ENCODE measurements around the gene MON1A.
"Not testable (repeated sequence)": the region's sequence is repeated elsewhere in the genome, so short reads cannot be mapped to it uniquely, and the experiment has no call there.

Gene MON1A

DNA sequence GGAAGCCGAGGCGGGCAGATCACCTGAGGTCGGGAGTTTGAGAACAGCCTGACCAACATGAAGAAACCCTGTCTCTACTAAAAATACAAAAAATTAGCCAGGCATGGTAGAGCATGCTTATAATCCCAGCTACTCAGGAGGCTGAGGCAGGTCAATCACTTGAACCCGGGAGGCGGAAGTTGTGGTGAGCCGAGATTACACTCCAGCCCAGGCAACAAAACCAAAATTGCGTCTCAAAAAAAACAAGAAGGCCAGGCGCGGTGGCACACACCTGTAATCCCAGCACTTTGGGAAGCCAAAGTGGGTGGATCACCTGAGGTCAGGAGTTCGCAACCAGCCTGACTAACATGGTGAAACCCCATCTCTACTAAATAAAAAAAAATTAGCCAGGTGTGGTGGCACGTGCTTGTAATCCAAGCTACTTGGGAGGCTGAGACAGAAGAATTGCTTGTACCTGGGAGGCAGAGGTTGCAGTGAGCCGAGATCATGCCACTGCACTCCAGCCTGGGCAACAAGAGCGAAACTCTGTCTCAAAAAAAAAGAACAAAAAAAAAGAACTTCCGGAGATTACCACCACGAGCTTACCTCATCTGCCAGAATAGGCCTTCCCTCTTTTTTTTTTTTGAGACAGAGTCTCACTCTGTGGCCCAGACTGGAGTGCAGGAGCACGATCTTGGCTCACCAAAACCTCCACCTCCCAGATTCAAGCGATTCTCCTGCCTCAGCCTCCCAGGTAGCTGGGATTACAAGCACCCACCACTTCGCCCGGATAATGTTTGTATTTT is 11.6 kb downstream of the MON1A start:
- DNase-seq, result not testable (repeated sequence)

DNA sequence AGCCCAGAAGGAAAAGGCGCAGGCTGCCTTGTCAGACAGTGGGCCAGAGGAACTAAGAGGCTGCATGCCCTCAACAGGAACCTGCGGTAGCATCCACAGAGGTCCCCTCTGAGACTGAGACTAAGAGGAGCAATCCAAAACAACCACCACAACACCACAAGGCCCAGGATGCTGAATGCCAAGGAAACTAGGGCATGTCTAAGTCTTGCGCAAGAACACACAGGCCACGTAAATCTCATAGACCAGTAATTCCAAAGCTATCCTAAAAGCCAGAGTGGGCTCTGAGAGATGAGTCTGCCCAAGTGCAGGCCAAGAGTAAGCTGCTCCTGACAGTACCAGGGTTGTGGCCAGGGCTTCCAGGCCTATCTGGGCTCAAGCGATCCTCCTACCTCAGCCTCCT is 12.9 kb downstream of the MON1A start:
- DNase-seq, result no peak

DNA sequence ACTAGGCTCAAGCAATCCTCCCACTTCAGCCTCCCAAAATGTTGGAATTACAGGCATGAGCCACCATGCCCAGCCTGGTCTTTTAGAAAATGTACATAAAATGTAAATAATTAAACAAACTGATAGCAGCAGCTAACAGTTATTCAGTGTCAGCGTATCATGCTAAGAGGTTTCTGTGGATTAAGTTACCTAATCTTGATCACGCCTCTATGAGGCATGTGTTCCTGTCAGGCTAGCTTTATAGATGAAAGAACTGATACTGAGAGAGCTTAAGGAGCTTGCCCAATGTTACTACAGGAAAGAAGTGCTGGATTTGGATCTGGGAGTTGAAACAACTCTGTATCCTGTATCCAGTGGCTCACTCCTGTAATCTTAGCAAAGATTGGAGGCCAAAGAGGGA is 14.7 kb downstream of the MON1A start:
- DNase-seq, result no peak

DNA sequence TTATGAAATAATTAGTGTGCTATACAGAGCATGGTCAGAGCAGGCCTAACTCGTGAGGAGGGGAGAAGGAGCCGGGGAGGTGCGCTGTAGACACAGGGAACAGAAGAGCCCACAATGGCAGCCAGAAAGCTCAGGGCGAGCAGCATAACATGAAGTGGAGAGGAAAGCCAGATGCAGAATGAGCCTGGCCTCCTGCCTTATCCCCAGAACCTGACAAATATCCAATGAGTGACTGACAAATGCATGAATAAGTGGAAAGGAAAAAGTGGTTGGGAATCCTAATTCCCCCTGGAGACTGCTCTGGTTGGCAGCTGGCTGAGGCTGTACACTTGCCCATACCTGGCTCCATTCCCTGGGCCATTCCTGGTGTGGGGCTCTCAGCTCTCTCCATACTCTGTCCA is 16.7 kb downstream of the MON1A start:
- peak; percentile 15 for DNase-seq

DNA sequence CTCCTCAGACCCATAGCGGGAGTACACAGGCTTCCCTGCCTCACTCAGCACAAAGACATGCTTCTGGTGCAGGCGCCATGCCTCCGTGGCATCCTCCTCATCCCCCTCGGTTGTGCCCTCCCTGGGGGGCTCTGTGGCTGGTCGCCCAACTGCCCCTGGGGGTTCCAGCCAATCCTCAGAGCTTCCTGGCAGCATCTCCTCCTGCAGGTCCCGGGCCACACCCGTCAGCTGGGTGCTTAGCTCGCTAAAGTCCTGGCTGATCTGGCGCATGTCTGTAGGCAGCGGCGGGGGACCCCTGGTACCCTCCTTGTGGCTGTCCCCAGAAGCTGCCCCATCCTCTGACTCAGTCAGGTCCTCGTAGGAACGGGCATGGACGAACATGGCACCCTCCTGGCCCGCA is 18.0 kb downstream of the MON1A start:
- DNase-seq, result no peak

DNA sequence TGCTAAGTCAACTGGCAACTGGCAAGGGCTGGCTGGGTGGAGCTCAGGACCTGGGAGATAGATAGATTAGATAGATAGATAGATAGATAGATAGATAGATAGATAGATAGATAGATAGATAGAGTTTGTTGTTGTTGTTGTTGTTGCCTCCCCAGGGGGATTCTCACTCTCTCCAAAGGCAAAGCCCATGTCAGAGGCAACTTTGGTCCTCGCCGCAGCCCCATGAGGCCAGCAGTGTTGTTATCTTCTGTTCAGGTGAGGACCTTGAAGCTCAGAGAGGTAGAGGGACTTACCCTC is 18.5 kb downstream of the MON1A start:
- no peak for DNase-seq

DNA sequence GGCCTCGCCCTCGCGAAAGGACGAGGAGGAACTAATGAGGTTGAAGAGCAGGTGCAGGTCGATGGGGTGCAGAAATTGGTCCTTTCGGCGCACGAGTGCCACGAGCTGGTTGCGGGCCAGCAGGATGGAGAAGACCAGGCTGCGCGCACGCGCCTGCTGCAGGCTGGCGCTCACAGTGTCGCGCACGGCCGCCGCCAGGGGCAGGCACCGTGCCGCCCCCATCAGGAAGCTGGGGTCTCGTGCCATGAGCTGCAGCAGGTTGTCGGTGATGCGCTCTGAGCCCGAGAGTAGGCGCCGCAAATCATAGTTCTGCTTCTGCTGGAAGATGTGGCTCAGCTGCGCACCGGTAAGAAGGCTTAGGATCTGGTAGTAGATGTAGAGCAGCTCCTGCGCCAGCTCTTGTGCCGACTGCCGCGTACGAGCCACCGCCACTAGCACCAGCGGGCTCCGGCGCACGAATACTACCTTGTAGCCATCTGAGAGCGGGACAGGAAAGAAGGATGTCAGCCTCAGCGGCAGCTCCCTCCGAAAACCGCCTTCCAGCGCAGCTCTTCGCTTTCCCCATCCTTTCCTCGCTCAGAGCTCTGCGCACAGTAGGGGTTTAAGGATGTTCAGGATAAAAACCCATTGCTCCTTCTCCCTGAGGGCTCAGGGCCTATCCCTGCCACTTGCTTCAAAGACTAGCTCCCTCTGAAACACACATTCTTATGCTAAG is 19.0 kb downstream of the MON1A start:
- DNase-seq, result no peak

DNA sequence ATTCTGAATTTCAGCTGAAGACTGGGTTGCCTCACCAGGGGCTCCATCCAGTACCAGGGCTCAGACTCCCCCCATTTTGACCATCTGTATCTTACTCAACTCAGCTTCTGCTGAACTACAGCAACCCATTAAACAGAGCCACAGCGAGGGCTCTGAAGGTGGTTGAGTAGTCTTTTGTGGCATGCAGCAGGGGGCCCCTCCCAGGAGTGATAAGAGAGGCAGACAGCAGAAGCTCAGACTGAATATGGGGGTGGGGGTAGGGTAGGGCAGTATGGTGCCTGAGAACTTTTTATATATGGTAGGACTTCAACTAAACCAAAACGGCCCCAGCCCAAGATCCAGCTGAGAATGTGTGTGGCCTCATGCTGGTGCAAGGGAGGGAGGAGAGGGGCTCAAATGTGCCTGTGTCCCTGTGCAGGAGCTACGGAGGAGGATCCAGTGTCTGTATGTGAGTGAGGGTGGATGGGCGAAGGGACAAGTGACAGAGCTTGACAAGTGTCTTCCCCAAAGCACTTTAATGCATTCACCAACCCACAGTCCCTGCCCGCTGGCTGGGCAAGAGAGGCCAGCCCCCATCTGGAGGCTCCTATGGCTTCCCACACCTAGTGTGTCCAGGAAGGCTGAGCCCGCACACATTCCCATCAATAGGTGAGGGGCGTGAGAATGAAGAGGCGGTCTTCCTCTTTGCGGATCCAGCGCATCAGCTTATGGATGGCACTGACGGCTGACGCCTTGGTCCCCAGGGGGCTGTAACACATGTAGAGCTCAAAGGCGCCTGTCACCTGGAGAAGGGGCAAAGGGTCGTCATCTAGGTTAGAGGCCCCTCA is 21.0 kb downstream of the MON1A start:
- no peak for DNase-seq

DNA sequence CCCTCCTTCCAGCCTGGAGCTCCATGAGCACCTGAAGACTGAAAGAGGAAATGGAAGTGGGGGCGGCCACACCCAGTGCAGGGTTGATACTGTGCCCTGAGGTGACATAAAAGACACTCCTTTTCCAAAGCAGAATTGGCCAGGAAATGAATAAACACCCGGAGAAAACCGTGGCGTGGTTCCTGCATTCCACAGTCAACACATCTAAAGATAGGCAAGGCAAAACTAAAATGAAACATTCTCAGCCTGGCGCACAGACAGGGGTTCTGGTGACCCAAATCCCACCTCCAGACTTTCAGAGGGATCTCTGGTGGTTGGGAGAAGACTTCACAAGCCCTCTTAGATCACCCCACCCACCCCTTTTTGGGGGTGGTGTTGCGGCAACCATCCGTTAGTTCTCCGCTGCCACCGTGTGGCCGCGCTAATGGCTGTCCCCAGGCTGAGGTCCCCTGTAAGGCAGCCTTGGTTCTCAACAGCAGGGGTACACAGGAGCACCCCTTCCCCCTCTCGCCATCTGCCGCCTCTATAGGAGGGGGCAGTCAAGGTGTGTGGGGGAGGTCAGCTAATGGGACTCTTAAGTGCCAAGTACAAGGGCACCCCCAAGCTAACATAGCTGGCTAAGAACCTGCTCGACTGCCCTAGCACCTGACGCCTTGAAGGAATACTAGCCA is 23.4 kb downstream of the MON1A start:
- peak; percentile 37 for DNase-seq

DNA sequence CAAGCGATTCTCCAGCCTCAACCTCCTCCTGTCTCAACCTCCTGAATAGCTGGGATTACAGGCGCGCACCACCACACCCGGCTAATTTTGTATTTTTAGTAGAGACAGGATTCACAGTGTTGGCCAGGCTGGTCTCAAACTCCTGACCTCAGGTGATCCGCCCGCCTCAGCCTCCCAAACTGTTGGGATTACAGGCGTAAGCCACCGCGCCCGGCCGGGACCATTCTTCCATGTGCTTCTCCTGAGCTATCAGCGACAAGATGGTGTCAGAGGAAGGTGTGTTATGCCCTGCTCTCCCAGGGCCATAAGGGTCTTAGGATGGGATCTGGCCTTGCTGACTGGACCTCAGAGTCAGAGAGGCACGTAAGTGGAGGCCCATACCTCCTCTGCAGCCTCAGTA is 25.2 kb downstream of the MON1A start:
- DNase-seq, result not testable (repeated sequence)

DNA sequence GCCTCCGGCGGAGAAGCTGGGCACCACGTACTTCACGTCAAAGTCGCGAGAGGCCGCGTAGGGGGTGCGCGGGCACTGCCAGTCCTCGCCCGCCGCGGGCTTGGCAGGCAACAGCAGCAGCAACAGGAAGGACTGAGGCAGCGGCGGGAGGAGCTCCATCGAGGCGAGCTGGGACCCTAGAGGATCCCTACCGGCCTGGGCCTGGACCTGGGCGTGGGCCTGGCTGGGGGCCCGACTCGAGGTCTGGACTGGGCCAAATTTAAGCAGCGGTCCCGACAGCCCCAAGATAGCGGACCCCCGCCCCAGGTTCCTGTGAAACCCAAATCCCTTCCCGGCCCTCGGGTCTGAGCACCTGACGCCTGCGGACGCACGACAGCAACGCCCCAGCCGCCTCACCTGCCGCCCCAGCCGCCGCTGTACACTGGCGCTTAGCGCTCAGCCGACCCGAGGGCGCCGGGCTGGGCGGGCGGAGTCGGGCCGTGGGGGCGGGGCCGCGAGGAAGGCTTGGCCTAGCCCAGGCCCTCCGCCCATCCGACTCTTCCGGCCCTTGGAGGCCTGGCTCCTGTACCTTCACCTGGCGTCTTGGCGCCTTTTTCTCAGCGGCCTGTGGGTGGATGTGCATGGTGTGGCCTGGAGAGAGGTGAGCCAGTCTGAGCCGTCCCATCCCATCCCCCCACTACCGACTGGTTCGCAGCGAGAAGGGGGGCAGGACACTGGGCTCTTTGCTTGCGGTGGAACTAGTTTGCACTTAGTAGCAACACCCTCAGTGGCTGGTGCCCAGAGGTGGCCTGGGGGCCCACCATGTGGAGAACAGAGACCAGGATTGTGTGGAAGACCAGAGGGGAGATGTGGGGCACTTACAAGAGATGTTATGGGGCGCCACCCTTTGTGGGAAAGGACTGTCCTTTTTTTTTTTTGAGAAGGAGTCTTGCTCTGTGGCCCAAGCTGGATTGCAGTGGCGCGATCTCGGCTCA is 25.9 kb downstream of the MON1A start, which contains the start of gene MST1R:
Gene MST1R, minus strand, starts transcription at position 423 of the 974 bp plus-strand sequence. Its CDS starts 264 bp downstream, at position 159.
- DNase-seq, result peak; percentile 86

DNA sequence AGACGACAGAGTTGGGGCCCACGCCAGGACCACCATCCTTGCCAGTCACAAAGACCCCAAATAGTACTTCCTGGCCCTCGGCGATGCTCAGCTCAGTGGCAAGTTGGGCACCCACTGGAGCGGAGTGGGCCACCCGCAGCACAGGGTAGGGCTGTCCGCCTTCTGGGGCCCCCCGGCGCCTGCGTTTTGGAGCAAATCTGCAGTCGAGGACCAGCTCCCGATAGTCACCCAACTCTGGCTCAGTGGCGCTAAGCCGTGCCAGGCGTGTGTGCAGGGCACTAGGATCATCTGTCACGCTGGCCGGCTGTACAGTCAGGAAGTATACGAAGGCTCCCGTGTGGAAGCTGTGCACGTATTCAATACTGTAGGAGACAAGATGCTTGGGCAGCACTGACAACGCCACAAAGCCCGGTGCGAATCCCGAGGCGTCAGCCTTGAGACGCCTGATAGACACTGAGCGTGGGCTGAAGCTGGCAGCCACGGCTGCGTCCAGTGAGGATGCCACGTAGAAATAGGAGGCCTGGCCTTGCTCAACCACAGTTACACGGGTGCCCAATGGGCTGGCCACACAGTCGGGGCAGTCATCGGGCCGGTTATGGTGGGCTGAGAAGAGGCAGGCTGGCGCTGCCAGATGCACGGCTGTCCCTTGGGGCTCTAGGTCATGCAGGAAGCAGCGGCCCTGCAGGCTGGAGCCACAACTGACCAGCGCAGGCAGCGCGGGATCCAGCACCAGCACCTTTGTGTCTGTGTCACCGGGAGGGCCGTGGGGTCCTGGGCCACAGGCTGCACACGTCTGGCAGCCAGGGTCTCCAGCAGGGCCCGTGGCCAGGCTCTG is 26.9 kb downstream of the MON1A start:
- no peak for DNase-seq

DNA sequence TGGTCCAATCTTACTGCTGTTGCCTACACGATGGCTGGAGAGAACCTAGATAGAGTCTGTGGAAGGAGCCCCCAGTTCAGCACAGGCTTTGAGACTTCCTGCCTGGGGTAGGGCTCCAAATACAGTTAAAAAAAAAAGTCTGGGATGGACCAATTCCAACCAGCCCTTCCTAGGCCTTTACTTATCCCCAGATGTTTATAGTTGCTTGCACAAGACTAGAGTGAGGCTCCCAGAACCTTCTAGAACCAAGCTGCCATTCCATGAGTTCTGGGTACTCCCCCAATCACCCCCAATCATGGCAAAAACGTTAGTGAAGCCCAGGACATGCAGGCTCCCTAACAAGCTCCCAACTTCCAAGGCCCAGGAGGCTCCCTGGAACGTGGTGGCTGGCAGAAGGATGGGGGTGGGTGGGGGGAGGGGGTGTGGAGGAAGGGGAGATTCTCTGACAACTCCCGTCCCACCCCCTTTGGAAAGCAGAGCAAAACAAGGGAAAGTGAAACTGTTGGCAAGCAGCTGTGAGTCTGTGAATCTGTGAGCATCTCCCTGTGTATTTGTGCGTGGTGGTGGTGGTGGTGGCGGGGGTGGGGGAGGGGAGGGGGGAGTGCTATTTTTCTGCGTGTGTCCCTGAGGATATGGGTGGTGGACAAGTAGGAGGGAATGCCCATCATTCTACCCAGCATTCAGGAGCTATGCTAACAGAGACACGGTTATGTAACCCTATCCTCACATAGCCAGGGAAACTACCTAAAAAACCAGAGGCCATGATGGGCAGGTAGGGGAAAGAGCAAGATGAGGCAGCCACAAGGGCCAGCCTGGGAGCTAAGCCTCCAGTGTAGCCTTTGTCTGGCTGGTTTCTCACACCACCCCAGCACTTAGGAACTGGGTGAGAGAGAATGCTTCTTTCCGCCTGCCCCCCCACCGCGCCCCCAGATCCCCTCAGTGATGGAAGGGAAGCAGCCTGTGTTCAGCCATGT is 28.0 kb downstream of the MON1A start:
- no peak for DNase-seq

DNA sequence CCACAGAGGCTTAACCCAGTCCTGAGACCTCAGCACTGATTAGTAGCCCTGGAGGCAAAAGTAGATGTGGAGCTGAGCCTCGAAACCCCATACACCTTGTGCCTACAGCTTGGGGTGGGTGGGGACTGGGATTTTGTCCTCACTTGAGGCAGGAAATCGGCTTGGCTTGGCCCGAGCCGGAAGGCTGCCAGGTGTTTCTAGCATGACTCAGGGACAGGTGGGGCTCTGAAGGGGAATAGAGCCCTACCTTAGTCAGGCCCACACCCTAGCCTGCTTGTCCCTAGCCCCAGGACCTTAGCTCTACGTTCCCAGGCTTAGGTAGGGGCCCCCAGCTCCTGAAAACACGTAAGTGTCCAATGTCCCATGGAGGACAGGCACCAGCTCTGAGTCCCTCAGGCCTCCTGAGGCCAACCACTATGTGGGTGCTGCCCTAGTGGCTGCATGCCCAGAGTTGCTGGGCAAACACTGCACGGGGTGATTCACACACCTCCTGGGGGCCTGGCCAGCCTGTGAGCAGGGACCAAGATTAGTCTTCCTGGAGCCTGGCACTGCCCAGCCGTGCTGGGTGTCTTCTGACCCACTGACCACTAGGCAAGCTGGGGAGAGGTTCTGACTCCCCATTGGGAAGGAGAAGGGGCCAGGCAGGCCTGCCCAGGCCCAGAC is 29.0 kb downstream of the MON1A start:
- DNase-seq, result no peak

DNA sequence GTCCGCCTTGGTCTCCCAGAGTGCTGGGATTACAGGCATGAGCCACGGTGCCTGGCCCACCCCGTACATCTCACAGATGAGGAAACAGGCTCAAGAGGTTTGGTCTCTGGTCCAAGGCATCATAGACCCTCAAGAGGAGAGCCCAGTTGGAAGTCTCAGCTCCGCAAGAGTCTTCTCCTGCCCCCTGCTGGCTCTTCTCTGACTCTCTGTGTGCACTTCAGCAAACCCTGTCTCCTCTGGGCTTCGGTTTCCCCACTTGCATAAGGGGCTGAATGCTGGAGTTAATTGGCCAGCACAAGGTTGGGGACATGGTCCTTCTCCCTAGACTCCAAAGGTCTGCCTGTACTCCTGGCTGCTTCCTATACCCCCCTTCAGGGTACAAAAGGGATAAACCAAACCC is 29.8 kb downstream of the MON1A start:
- no peak for DNase-seq

DNA sequence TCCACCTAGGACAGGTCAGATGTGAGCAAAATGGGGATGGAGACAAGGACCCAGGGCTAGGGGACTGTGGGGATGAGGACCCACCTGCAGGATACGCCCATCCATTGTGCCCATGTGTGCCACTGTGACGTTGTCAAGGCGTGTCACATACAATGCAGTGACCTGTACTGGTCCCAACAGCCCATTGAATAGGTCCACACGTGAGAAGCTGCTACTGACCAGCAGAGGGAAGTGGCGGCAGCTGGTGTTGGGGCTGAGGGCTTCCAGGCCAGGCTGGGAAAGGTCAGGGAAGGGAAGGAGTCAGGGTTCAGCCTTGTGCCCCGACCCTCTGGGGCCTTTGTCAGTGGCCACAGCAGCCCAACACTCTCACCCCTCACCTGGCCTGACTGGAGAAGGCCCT is 30.6 kb downstream of the MON1A start:
- no peak for DNase-seq

DNA sequence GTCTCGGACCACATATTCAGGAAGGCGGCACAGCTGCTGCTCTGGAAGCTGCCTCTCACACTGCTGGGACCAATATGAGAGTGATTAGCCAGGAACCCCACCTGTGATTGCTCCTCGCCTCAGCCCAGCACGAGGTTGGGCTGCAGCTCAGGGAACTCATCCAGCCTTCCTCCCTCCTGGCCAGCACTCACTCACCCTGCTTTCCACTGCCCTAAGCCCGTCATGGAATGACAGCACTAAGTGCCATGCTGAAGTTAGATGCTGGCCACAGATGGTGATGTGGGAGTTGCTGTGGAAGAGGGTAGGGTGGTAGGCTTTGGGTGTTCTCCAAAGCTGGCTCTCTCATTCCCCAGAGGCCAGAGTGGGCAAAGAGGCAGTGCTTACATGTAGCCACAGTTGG is 33.3 kb downstream of the MON1A start:
- DNase-seq, result no peak

DNA sequence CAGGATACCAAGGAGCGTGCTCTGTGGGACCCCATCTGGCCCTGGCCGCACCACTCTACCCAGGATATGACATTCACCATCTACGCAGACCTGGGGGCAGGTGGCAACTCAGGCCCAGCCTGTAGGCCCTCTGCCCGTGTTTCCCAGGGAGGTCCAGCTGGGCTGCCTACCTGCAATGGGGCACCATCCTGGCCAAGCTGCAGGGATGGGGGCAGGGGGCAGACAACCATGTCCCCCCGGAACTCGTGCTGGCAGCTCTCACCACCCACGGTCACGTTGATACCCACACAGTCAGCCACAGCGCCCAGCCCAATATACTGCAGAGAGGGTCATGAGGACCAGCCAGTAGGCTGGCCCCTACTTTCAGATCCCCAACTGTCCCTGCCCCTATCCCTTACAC is 33.8 kb downstream of the MON1A start:
- no peak for DNase-seq

DNA sequence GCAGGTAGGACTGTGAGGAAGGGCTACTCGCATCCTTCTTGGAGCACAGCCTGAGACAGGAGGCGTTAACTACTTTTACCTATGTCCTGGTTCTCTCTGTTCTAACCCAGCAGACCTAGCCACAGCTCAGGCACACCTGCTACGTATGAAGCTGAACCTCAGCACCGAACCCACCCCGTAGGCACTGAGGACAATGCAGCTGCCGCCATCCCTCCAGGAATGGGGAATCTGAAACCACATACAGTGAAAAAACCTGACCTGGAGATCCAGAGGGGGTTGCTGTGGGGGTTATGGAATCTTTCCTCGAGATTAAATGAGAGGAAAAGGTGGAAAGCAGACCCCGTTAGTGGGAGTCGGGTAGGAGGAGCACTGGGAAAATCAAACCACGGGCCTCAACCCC is 40.3 kb downstream of the MON1A start:
- DNase-seq, result no peak
